GM18907 (cell line): ENCODE results near the gene CACNA1F.

Source experiments
- ATAC-seq: cut with Tn5 transposase; IDR thresholded peaks from one replicate; pipeline ENCODE4 v1.9.1; 2021; ENCODE audit warnings: mild to moderate bottlenecking, moderate library complexity; ENCODE audit not compliant: unreplicated experiment

Gene CACNA1F

DNA sequence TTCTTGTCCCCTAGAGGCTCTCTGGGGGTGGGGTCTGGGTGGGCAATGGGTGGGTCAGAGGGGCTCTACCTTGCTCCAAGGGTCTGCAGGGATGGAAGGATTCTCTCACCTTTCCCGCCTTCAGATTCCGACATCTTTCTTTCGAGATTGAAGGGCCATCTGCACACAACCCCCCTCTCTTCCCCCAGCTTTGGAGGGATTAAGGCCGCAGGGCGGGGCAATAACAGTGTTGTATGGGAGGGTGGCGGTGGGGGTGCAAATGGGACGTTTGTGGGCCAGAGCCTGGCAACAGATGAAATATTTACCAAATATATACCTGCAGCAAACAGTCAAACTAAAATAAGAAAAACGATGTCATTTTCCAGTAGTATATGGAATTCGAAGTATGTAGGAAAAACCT, at the start of gene CACNA1F:
Gene CACNA1F (minus strand): TSS at position 165 of the 400 bp plus-strand sequence. CDS start 31 bp downstream, at position 134.
- ATAC-seq, result no peak

DNA sequence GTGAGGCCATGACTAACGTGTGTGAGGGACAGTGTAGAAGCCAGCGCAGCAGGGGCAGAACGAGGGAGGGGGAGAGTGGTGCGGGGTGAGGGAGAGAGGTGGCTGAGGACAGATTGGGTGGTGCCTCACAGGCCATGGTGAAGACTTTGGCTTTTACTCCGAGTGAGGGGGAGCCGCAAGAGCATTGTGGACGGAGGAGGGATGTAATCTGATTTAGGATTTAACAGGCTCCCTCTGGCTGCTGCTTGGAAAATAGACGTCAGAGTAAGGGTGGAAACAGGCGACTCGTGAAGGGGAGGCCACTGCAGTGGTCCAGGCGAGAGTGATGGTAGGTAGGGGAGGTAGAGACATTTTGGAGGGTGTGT, 49.5 kb upstream of the CACNA1F start:
- no peak for ATAC-seq

GRCh38 chrX:49278081-49278480, 44.9 kb upstream of the CACNA1F start:
- ATAC-seq, result no peak

- ATAC-seq, result no peak
These were observed 44.3 kb upstream of the CACNA1F start for GRCh38 chrX:49277535-49277830.

- no peak for ATAC-seq
These were observed 43.8 kb upstream of the CACNA1F start for GRCh38 chrX:49276671-49277534.

DNA sequence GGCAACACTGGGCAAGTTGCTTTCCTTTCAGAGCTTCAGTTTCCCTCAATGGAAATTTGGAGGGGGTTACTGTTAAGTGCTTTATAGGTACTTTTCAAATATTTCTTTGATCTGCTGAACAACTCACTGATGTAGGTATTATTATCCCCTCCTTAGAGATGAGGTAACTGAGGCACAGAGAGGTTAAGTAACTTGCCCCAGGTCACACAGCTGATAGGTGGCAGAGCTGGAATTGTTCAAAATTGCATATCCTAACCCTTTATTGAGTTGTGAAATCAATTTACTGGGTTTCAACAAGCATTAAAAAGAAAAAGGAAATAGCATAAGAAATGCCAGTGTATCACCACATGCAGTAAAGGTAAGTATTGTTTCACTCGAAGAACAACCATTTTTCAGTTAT, 43.1 kb upstream of the CACNA1F start:
- no peak for ATAC-seq

DNA sequence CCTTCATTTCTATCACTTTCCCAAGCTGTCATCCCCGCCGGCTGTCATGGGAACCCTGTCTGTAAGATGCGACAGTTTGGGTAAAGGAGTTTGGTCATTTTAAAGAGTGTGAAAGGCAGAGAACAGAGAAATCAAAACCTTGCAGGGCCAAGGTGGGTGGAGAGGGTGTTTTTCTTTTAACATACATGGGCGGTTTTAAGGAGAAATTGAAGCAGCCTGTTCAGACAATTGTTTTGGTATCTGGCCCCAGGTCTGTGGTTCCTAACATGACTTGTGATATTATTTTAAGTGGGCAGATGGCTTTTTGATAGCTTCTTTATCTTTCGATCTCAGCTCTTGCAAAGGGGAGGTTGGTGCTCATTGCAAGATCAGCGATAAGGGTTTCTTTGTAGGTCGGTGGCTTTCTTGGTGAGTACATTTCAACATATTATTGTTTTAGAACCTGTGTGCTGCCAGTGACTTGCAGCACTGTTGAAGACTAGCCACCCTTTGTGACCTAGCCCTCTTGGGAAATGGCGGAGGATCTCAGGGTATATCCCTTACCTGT, 40.1 kb upstream of the CACNA1F start:
- ATAC-seq, result no peak

- ATAC-seq, result no peak
These were observed 39.3 kb upstream of the CACNA1F start for GRCh38 chrX:49272421-49272820.

- no peak for ATAC-seq
These were observed 38.2 kb upstream of the CACNA1F start for GRCh38 chrX:49271341-49271740.

- ATAC-seq, result no peak
These were observed 37.2 kb upstream of the CACNA1F start for GRCh38 chrX:49270249-49270921.

DNA sequence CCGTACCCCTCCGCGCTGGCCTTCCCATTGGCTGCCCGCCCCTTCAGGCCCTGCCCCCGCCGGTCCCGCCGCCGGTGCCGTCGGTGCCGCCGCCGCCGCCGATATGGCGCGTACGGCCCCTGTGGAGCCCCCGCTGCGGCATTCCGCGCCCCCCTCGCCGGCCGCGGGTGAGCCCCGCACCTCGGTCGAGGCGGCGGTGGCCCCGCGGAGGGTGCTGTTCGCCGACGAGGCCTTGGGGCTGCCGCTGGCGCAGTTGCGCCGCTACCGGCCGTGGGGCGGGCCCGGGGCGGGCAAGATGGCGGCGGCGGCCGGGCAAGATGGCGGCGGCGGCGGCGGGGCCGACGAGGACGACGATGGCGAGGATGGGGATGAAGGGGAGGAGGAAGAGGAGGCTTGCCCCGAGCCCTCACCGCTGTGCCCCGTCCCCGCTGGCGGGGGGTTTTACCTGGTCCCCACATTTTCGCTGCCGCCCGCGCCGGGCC, 36.7 kb upstream of the CACNA1F start, which contains the start of gene PPP1R3F:
Gene PPP1R3F (plus strand): TSS at position 27 of the 482 bp plus-strand sequence. CDS start 77 bp downstream, at position 104.
- ATAC-seq, result peak; percentile 30

DNA sequence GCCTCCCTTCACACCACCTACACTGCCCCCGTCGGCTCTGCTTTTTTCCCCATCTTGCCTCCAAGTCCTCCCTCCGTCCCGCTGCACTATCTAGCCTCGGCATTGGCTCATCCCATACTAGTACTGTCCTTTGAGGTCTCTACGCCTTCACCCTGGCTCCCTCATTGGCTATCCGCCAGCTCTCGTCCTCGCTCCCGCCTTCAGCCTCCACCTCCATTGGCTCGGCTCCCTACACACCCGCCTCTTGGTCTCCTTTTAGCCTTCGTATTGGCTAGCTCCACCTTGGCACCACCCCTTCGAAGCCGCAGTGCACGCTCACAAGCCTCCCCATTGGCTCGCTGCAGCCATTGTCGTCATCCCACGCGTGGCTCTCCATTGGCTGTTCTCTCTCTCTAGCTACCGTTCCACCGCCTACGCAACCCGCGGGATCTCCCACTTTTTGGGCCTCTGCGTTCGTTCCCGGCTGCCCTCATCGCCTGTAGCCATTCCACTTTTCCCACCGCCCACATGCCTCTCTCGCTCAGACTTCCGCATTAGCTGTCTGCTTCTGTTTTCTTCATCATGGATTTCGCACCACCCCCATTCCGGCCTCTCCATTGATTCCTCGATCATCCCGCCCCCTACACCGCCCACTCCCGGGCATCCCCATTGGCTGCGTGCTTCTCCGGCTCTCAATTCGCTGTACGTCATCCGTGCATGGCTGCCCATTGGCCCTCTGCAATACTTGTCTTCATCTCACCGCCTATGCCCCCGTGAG, 36.0 kb upstream of the CACNA1F start:
- peak; percentile 89 for ATAC-seq

GRCh38 chrX:49268702-49269009, 35.5 kb upstream of the CACNA1F start:
- no peak for ATAC-seq

GRCh38 chrX:49266523-49267445, 33.6 kb upstream of the CACNA1F start:
- no peak for ATAC-seq

DNA sequence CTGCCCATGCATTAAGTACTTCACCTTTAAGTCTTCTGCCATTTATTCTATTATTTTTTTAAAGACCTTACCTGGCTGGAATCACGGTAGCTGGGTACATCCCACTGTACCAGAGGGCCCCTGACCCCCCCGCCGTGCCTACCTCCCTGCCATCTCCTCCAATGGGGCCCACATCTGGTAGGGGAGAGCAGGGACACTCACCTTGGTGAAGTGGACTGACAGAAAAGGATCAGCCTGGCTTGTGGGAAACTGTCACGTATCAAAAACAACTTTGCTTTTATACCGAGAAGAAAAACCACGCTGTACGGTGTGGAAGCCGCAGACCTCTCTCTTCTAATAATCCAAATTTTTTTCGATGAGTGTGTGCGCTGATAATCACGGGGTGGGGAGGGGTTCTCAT, 31.3 kb upstream of the CACNA1F start, which contains the start of gene FOXP3:
Gene FOXP3 (minus strand): TSS at position 251 of the 400 bp plus-strand sequence. CDS start 6,205 bp downstream, outside the sequence.
- ATAC-seq, result no peak

GRCh38 chrX:49263631-49264030, 30.5 kb upstream of the CACNA1F start:
- ATAC-seq, result no peak

DNA sequence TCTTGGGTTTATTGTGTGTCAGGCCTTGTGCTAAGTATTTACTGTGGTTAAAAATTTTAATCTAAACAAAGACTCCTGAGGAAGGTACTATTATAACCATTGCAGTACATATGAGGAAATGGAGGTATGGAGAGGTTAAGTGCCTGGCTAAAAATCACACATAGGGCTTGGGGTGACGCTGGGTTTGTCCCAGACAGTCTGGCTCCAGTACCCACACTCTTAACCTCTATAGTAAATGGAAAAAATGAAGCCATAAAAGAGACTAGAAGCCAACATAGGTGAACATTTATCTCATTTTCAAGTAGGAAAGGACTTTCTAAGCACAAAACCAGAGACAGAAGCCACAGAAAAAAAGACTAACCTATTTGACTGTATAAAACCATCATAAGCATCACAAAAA, 29.5 kb upstream of the CACNA1F start:
- ATAC-seq, result no peak

- no peak for ATAC-seq
These were observed 27.3 kb upstream of the CACNA1F start for GRCh38 chrX:49260221-49260985.

GRCh38 chrX:49258749-49259124, 25.6 kb upstream of the CACNA1F start:
- no peak for ATAC-seq
